HL-60 (cell line): ENCODE data around the gene TRPM2.

ENCODE experiments used
- DNase-seq, 2 experiments: peaks; one replicate each; pipeline ENCODE4 v3.0.0-alpha.2; 2010 to 2020; ENCODE audit warnings: low read depth in 1 of 2, low spot score in 1 of 2
- H3K27ac ChIP-seq: fragments of 250-450 bp; sonication (Bioruptor Pico); replicated peaks from 2 replicates; pipeline ENCODE4 v1.5.1; 2020; ENCODE audit warnings: mild to moderate bottlenecking, moderate library complexity
- H3K27me3 ChIP-seq: fragments of 250-450 bp; sonication (Bioruptor Pico); 2 replicates; pipeline ENCODE4 v1.5.1; 2021; ENCODE audit warnings: mild to moderate bottlenecking, moderate library complexity; ENCODE audit not compliant: insufficient read depth, poor library complexity, severe bottlenecking
- H3K4me3 ChIP-seq: replicated peaks from 2 replicates; pipeline ENCODE4 v1.5.1; 2011; ENCODE audit warnings: mild to moderate bottlenecking, control low read depth, low read length; ENCODE audit not compliant: insufficient read depth
- CTCF ChIP-seq: IDR thresholded peaks from one replicate; pipeline ENCODE4 v1.5.1; 2011; ENCODE audit warnings: low read length, control low read depth, inconsistent platforms; ENCODE audit not compliant: insufficient read depth
- GABPA ChIP-seq: IDR thresholded peaks from 2 replicates; pipeline ENCODE4 v1.6.1; 2012; ENCODE audit warnings: low read depth
- POLR2AphosphoS5 ChIP-seq: IDR thresholded peaks from 2 replicates; pipeline ENCODE4 v1.6.1; 2012; ENCODE audit warnings: low read depth
- REST ChIP-seq: IDR thresholded peaks from 2 replicates; pipeline ENCODE4 v1.6.1; 2012; ENCODE audit warnings: low read depth; ENCODE audit not compliant: insufficient replicate concordance
- SPI1 ChIP-seq: IDR thresholded peaks from 2 replicates; pipeline ENCODE4 v1.6.1; 2012; ENCODE audit warnings: low read depth, mild to moderate bottlenecking, borderline replicate concordance

The TRPM2 gene

GRCh38 chr21:44382536-44382935, 29.1 kb downstream of the TRPM2 start:
- no peaks in the 10 kb centered on the region for H3K27me3 ChIP-seq
- DNase-seq, result no peak
- TF ChIP-seq GABPA (no peak), SPI1 (no peak)
- no peak overlapping the region for H3K4me3 ChIP-seq
- no peak overlapping the region for H3K27ac ChIP-seq

GRCh38 chr21:44383216-44383615, 29.8 kb downstream of the TRPM2 start:
- no peak for TF ChIP-seq GABPA
- no peak for TF ChIP-seq SPI1
- TF ChIP-seq REST, result no peak
- no peak for TF ChIP-seq CTCF
- TF ChIP-seq POLR2AphosphoS5, result no peak
- no peak for DNase-seq
- no peaks in the 10 kb centered on the region for H3K27me3 ChIP-seq
- no peak overlapping the region for H3K4me3 ChIP-seq
- no peak overlapping the region for H3K27ac ChIP-seq

GRCh38 chr21:44384968-44385367, 31.5 kb downstream of the TRPM2 start:
- no peak for TF ChIP-seq POLR2AphosphoS5
- TF ChIP-seq REST, result no peak
- TF ChIP-seq GABPA, result no peak
- no peak for TF ChIP-seq CTCF
- TF ChIP-seq SPI1, result no peak

GRCh38 chr21:44389335-44389734, 35.9 kb downstream of the TRPM2 start:
- no peak for DNase-seq
- TF ChIP-seq SPI1 (no peak), POLR2AphosphoS5 (no peak), GABPA (no peak)
- Histone ChIP-seq H3K27me3 (no peaks in the 10 kb centered on the region), H3K4me3 (no peak overlapping the region), H3K27ac (no peak overlapping the region)

More at GRCh38 chr21:44384968-44385367, 31.5 kb downstream of the TRPM2 start:
- H3K27me3 ChIP-seq, result no peaks in the 10 kb centered on the region
- no peak overlapping the region for H3K4me3 ChIP-seq
- DNase-seq, result no peak
- no peak overlapping the region for H3K27ac ChIP-seq

- H3K27me3 ChIP-seq, result no peaks in the 10 kb centered on the region
- no peak overlapping the region for H3K4me3 ChIP-seq
- TF ChIP-seq SPI1 (no peak), GABPA (no peak), POLR2AphosphoS5 (no peak), REST (no peak), CTCF (no peak)
- no peak for DNase-seq
- H3K27ac ChIP-seq, result no peak overlapping the region
Measured at GRCh38 chr21:44390886-44391285, 37.5 kb downstream of the TRPM2 start.
